ENCODE measurements around the gene PDE4D.

PDE4D gene

GRCh38 chr5:59694411-59694810 lies 199.1 kb downstream of the PDE4D start:
- Histone ChIP-seq H3K9me3 (ENCODE audit: control insufficient read depth in 1 of 2, low read length in 2 of 2) (no peaks in the 10 kb centered on the region), H3K27me3 (ENCODE audit: low read depth, low read length) (no peaks in the 10 kb centered on the region), H3K4me3 (ENCODE audit: low read depth in 1 of 2, low read length in 2 of 2) (no peak overlapping the region), H3K27ac (ENCODE audit: low read length) (no peak overlapping the region), H3K36me3 (ENCODE audit: control insufficient read depth in 1 of 2, insufficient read depth in 2 of 2, low read length in 2 of 2) (no peaks in the 10 kb centered on the region), H3K4me1 (ENCODE audit: control insufficient read depth in 1 of 2, insufficient read depth in 2 of 2, low read length in 2 of 2) (no peaks in the 10 kb centered on the region)

GRCh38 chr5:59693492-59694309 lies 199.8 kb downstream of the PDE4D start:
- no peaks in the 10 kb centered on the region for H3K36me3 ChIP-seq (ENCODE audit: control insufficient read depth in 1 of 2, insufficient read depth in 2 of 2, low read length in 2 of 2)
- H3K4me1 ChIP-seq (ENCODE audit: control insufficient read depth in 1 of 2, insufficient read depth in 2 of 2, low read length in 2 of 2) = no peaks in the 10 kb centered on the region
- H3K9me3 ChIP-seq (ENCODE audit: control insufficient read depth in 1 of 2, low read length in 2 of 2) = no peaks in the 10 kb centered on the region
- H3K27ac ChIP-seq (ENCODE audit: low read length) = no peak overlapping the region
- no peaks in the 10 kb centered on the region for H3K27me3 ChIP-seq (ENCODE audit: low read depth, low read length)
- H3K4me3 ChIP-seq (ENCODE audit: low read depth in 1 of 2, low read length in 2 of 2) = no peak overlapping the region

- Histone ChIP-seq H3K27me3 (ENCODE audit: low read depth, low read length) (no peaks in the 10 kb centered on the region), H3K27ac (ENCODE audit: low read length) (no peak overlapping the region), H3K9me3 (ENCODE audit: control insufficient read depth in 1 of 2, low read length in 2 of 2) (no peaks in the 10 kb centered on the region), H3K4me1 (ENCODE audit: control insufficient read depth in 1 of 2, insufficient read depth in 2 of 2, low read length in 2 of 2) (no peaks in the 10 kb centered on the region), H3K4me3 (ENCODE audit: low read depth in 1 of 2, low read length in 2 of 2) (no peak overlapping the region), H3K36me3 (ENCODE audit: control insufficient read depth in 1 of 2, insufficient read depth in 2 of 2, low read length in 2 of 2) (no peaks in the 10 kb centered on the region)
These were observed 207.7 kb downstream of the PDE4D start for GRCh38 chr5:59685793-59686192.

GRCh38 chr5:59685191-59685530 lies 208.4 kb downstream of the PDE4D start:
- H3K9me3 ChIP-seq (ENCODE audit: control insufficient read depth in 1 of 2, low read length in 2 of 2) = no peaks in the 10 kb centered on the region
- no peak overlapping the region for H3K4me3 ChIP-seq (ENCODE audit: low read depth in 1 of 2, low read length in 2 of 2)
- H3K27ac ChIP-seq (ENCODE audit: low read length) = no peak overlapping the region
- H3K27me3 ChIP-seq (ENCODE audit: low read depth, low read length) = no peaks in the 10 kb centered on the region
- H3K36me3 ChIP-seq (ENCODE audit: control insufficient read depth in 1 of 2, insufficient read depth in 2 of 2, low read length in 2 of 2) = no peaks in the 10 kb centered on the region
- H3K4me1 ChIP-seq (ENCODE audit: control insufficient read depth in 1 of 2, insufficient read depth in 2 of 2, low read length in 2 of 2) = no peaks in the 10 kb centered on the region

GRCh38 chr5:59684388-59685190 lies 208.9 kb downstream of the PDE4D start:
- no peak overlapping the region for H3K4me3 ChIP-seq (ENCODE audit: low read depth in 1 of 2, low read length in 2 of 2)
- no peaks in the 10 kb centered on the region for H3K27me3 ChIP-seq (ENCODE audit: low read depth, low read length)
- no peaks in the 10 kb centered on the region for H3K4me1 ChIP-seq (ENCODE audit: control insufficient read depth in 1 of 2, insufficient read depth in 2 of 2, low read length in 2 of 2)
- H3K9me3 ChIP-seq (ENCODE audit: control insufficient read depth in 1 of 2, low read length in 2 of 2) = no peaks in the 10 kb centered on the region
- no peak overlapping the region for H3K27ac ChIP-seq (ENCODE audit: low read length)
- no peaks in the 10 kb centered on the region for H3K36me3 ChIP-seq (ENCODE audit: control insufficient read depth in 1 of 2, insufficient read depth in 2 of 2, low read length in 2 of 2)

GRCh38 chr5:59683311-59683710 lies 210.2 kb downstream of the PDE4D start:
- H3K4me1 ChIP-seq (ENCODE audit: control insufficient read depth in 1 of 2, insufficient read depth in 2 of 2, low read length in 2 of 2) = no peaks in the 10 kb centered on the region

GRCh38 chr5:59682542-59682941 lies 211.0 kb downstream of the PDE4D start:
- H3K4me3 ChIP-seq (ENCODE audit: low read depth in 1 of 2, low read length in 2 of 2) = no peak overlapping the region
- no peaks in the 10 kb centered on the region for H3K4me1 ChIP-seq (ENCODE audit: control insufficient read depth in 1 of 2, insufficient read depth in 2 of 2, low read length in 2 of 2)
- H3K27ac ChIP-seq (ENCODE audit: low read length) = no peak overlapping the region

More at GRCh38 chr5:59683311-59683710, 210.2 kb downstream of the PDE4D start:
- Histone ChIP-seq H3K27me3 (ENCODE audit: low read depth, low read length) (no peaks in the 10 kb centered on the region), H3K36me3 (ENCODE audit: control insufficient read depth in 1 of 2, insufficient read depth in 2 of 2, low read length in 2 of 2) (no peaks in the 10 kb centered on the region), H3K9me3 (ENCODE audit: control insufficient read depth in 1 of 2, low read length in 2 of 2) (no peaks in the 10 kb centered on the region), H3K27ac (ENCODE audit: low read length) (no peak overlapping the region), H3K4me3 (ENCODE audit: low read depth in 1 of 2, low read length in 2 of 2) (no peak overlapping the region)

GRCh38 chr5:59678943-59679342 lies 214.6 kb downstream of the PDE4D start:
- Histone ChIP-seq H3K36me3 (ENCODE audit: control insufficient read depth in 1 of 2, insufficient read depth in 2 of 2, low read length in 2 of 2) (no peaks in the 10 kb centered on the region), H3K4me3 (ENCODE audit: low read depth in 1 of 2, low read length in 2 of 2) (no peak overlapping the region), H3K27ac (ENCODE audit: low read length) (no peak overlapping the region), H3K4me1 (ENCODE audit: control insufficient read depth in 1 of 2, insufficient read depth in 2 of 2, low read length in 2 of 2) (no peaks in the 10 kb centered on the region), H3K9me3 (ENCODE audit: control insufficient read depth in 1 of 2, low read length in 2 of 2) (no peaks in the 10 kb centered on the region), H3K27me3 (ENCODE audit: low read depth, low read length) (no peaks in the 10 kb centered on the region)

More at GRCh38 chr5:59682542-59682941, 211.0 kb downstream of the PDE4D start:
- no peaks in the 10 kb centered on the region for H3K9me3 ChIP-seq (ENCODE audit: control insufficient read depth in 1 of 2, low read length in 2 of 2)
- H3K27me3 ChIP-seq (ENCODE audit: low read depth, low read length) = no peaks in the 10 kb centered on the region
- H3K36me3 ChIP-seq (ENCODE audit: control insufficient read depth in 1 of 2, insufficient read depth in 2 of 2, low read length in 2 of 2) = no peaks in the 10 kb centered on the region

- Histone ChIP-seq H3K4me3 (ENCODE audit: low read depth in 1 of 2, low read length in 2 of 2) (no peak overlapping the region), H3K9me3 (ENCODE audit: control insufficient read depth in 1 of 2, low read length in 2 of 2) (no peaks in the 10 kb centered on the region), H3K27ac (ENCODE audit: low read length) (no peak overlapping the region), H3K4me1 (ENCODE audit: control insufficient read depth in 1 of 2, insufficient read depth in 2 of 2, low read length in 2 of 2) (peaks cover 4 to 6% of the 10 kb centered on the region in 2 donors), H3K27me3 (ENCODE audit: low read depth, low read length) (no peaks in the 10 kb centered on the region), H3K36me3 (ENCODE audit: control insufficient read depth in 1 of 2, insufficient read depth in 2 of 2, low read length in 2 of 2) (no peaks in the 10 kb centered on the region)
These were observed 218.8 kb downstream of the PDE4D start for GRCh38 chr5:59674763-59675162.

GRCh38 chr5:59673438-59674058 lies 220.0 kb downstream of the PDE4D start:
- no peaks in the 10 kb centered on the region for H3K36me3 ChIP-seq (ENCODE audit: control insufficient read depth in 1 of 2, insufficient read depth in 2 of 2, low read length in 2 of 2)
- H3K27ac ChIP-seq (ENCODE audit: low read length) = no peak overlapping the region
- no peaks in the 10 kb centered on the region for H3K9me3 ChIP-seq (ENCODE audit: control insufficient read depth in 1 of 2, low read length in 2 of 2)
- peaks cover 4 to 6% of the 10 kb centered on the region in 2 donors for H3K4me1 ChIP-seq (ENCODE audit: control insufficient read depth in 1 of 2, insufficient read depth in 2 of 2, low read length in 2 of 2)
- no peak overlapping the region for H3K4me3 ChIP-seq (ENCODE audit: low read depth in 1 of 2, low read length in 2 of 2)
- H3K27me3 ChIP-seq (ENCODE audit: low read depth, low read length) = no peaks in the 10 kb centered on the region

GRCh38 chr5:59666440-59667068 lies 227.0 kb downstream of the PDE4D start:
- Histone ChIP-seq H3K4me3 (ENCODE audit: low read depth in 1 of 2, low read length in 2 of 2) (no peak overlapping the region), H3K4me1 (ENCODE audit: control insufficient read depth in 1 of 2, insufficient read depth in 2 of 2, low read length in 2 of 2) (peaks cover 6 to 7% of the 10 kb centered on the region in 2 donors), H3K27me3 (ENCODE audit: low read depth, low read length) (no peaks in the 10 kb centered on the region), H3K9me3 (ENCODE audit: control insufficient read depth in 1 of 2, low read length in 2 of 2) (no peaks in the 10 kb centered on the region), H3K36me3 (ENCODE audit: control insufficient read depth in 1 of 2, insufficient read depth in 2 of 2, low read length in 2 of 2) (no peaks in the 10 kb centered on the region), H3K27ac (ENCODE audit: low read length) (no peak overlapping the region)
